Measurements from ENCODE around the gene KCNB1.
"Not testable (repeated sequence)": the region's sequence is repeated elsewhere in the genome, so short reads cannot be mapped to it uniquely, and the experiment has no call there.

KCNB1 gene

GRCh38 chr20:49319208-49319809 is 163.2 kb downstream of the KCNB1 start:
- no peak for DNase-seq (ENCODE audit: low spot score)

GRCh38 chr20:49318430-49319207 is 163.8 kb downstream of the KCNB1 start:
- no peak for DNase-seq (ENCODE audit: low spot score)

GRCh38 chr20:49318091-49318429 is 164.4 kb downstream of the KCNB1 start:
- DNase-seq (ENCODE audit: low spot score), result no peak

- DNase-seq (ENCODE audit: low spot score), result no peak
Measured at GRCh38 chr20:49316704-49317103, 165.8 kb downstream of the KCNB1 start.

GRCh38 chr20:49315580-49315979 is 166.9 kb downstream of the KCNB1 start:
- no peak for DNase-seq (ENCODE audit: low spot score)

- not testable (repeated sequence) for DNase-seq (ENCODE audit: low spot score)
Measured at GRCh38 chr20:49314052-49314451, 168.4 kb downstream of the KCNB1 start.
